Measurements from ENCODE around the gene PKIG. TPM values are rescaled to one million over a fixed set of nuclear protein-coding genes. Genes with fewer than 3 reads are reported as not detected.

The PKIG gene
- total RNA-seq, 1 experiment from 2014 or later: 41.9 TPM

DNA sequence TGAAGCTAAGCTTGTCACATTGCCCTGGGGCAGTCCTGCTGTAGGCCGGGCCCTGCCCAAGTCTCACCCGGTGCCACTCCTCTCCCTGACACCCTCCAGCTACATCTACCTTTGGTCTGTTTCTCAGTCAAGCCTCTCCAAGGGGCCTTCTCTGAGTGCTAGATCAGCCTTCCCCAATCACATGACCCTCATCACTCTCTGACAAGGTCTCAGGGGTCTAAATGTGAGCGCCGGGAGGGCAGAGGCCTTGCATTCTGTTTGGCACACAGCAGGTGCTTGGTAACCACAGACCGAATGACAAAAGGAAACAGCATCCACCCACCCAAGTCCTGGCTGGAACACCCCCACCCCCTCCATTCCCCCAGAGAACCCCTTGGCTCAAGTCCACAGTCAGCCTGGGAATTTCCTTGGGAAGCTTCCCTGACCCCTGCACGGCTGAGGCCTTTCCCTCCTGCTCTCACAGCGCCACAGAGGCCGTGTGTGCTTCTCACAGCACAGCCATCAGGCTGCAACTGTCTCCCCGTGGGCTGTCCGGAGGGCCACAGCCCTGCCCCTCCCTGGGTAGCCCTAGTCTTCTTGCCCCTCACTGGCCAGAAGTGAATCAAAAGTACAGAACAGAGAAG, 32.9 kb downstream of the PKIG start:
- Histone ChIP-seq H3K9me3 (ENCODE audit: insufficient read depth, low read depth) (no peaks in the 10 kb centered on the region), H3K4me2 (no peak overlapping the region), H3K4me1 (replicated peaks; ENCODE audit: insufficient read depth) (no peaks in the 10 kb centered on the region), H4K20me1 (ENCODE audit: insufficient read depth) (no peaks in the 10 kb centered on the region), H2AFZ (no peak overlapping the region), H3K4me3 (no peak overlapping the region), H3F3A (ENCODE audit: insufficient read depth, low read depth) (peaks cover 4% of the 10 kb centered on the region; the same call in 1 of the 2 replicates), H3K27ac (no peak overlapping the region), H3K79me2 (ENCODE audit: low read depth) (no peaks in the 10 kb centered on the region), H3K27me3 (ENCODE audit: insufficient read depth, low read depth) (no peaks in the 10 kb centered on the region), H3K36me3 (ENCODE audit: low read depth) (no peaks in the 10 kb centered on the region), H3K9me2 (ENCODE audit: insufficient read depth) (no peaks in the 10 kb centered on the region)
- TF ChIP-seq, protein P1, sequence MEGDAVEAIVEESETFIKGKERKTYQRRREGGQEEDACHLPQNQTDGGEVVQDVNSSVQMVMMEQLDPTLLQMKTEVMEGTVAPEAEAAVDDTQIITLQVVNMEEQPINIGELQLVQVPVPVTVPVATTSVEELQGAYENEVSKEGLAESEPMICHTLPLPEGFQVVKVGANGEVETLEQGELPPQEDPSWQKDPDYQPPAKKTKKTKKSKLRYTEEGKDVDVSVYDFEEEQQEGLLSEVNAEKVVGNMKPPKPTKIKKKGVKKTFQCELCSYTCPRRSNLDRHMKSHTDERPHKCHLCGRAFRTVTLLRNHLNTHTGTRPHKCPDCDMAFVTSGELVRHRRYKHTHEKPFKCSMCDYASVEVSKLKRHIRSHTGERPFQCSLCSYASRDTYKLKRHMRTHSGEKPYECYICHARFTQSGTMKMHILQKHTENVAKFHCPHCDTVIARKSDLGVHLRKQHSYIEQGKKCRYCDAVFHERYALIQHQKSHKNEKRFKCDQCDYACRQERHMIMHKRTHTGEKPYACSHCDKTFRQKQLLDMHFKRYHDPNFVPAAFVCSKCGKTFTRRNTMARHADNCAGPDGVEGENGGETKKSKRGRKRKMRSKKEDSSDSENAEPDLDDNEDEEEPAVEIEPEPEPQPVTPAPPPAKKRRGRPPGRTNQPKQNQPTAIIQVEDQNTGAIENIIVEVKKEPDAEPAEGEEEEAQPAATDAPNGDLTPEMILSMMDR (conservative IDR thresholded peaks at IDR 0.05): no peak
- no peak for TF ChIP-seq EZH2 (IDR thresholded peaks at IDR 0.05; ENCODE audit: low read depth)
- no TSS peak for BruUV-seq (replicated peaks)
- ChIA-PET POLR2A (ENCODE audit: unreplicated experiment) (no interaction called here), CTCF (interaction anchor here (0.6 kb wide), 1 partner anchor 264 kb away, joined by 4 read pairs; no protein-coding TSS in a partner anchor)
- no peak for DNase-seq
- intact Hi-C loops (cut with micrococcal nuclease; ENCODE audit: unreplicated experiment): loop anchor here (10.0 kb wide), 1 partner anchor 500 kb away; no protein-coding TSS in a partner anchor

DNA sequence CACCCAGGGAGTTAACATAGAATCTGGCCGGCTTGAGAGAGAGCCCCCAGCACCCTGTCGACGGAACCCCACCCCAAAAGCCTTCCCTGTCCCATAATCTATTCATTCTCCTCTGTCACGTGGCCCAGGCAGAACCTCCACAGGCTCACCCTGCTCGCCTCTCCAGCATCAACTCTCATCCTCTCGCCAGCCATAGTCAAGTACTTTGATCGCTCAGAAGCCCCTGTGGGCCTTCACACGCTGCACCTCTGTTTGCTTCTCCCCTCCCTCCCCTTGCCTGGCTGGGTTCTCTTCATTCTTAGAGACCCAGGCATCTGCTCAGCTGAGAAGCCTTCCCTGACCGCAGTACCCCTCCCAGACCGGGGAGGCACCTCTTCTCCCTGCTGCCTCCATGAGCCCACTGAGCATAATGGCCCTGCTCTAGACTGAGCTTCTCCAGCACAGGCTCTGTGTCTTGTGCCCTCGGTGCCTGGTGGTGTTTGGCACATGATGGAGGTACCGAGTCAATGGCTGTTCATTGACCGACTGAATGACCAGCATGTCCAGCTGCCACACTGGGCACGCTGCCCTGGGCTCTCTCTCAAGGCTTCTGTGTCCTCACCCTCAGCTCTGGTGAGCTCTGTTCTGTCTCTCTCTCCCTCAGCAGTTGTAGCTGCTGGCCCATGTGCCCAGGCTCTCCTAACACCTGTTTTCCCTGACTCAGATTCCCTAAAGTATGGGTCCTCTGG, 33.7 kb downstream of the PKIG start:
- no peaks in the 10 kb centered on the region for H3K79me2 ChIP-seq (ENCODE audit: low read depth)
- BruUV-seq (replicated peaks): no TSS peak
- DNase-seq: no peak
- TF ChIP-seq, protein P1 (conservative IDR thresholded peaks at IDR 0.05): no peak
- TF ChIP-seq EZH2 (IDR thresholded peaks at IDR 0.05; ENCODE audit: low read depth): no peak
- intact Hi-C loops (cut with micrococcal nuclease; ENCODE audit: unreplicated experiment): loop anchor here (10.0 kb wide), 1 partner anchor 501 kb away; no protein-coding TSS in a partner anchor
- H3K4me1 ChIP-seq (replicated peaks; ENCODE audit: insufficient read depth): no peaks in the 10 kb centered on the region
- H3K4me3 ChIP-seq: no peak overlapping the region
- no peak overlapping the region for H3K4me2 ChIP-seq
- H3K36me3 ChIP-seq (ENCODE audit: low read depth): no peaks in the 10 kb centered on the region
- H3K27ac ChIP-seq: no peak overlapping the region
- CTCF ChIA-PET: no interaction called here
- H3K9me2 ChIP-seq (ENCODE audit: insufficient read depth): no peaks in the 10 kb centered on the region
- no peaks in the 10 kb centered on the region for H3F3A ChIP-seq (ENCODE audit: insufficient read depth, low read depth)
- no peaks in the 10 kb centered on the region for H4K20me1 ChIP-seq (ENCODE audit: insufficient read depth)
- H2AFZ ChIP-seq: no peak overlapping the region
- H3K9me3 ChIP-seq (ENCODE audit: insufficient read depth, low read depth): no peaks in the 10 kb centered on the region
- POLR2A ChIA-PET (ENCODE audit: unreplicated experiment): no interaction called here
- H3K27me3 ChIP-seq (ENCODE audit: insufficient read depth, low read depth): no peaks in the 10 kb centered on the region

DNA sequence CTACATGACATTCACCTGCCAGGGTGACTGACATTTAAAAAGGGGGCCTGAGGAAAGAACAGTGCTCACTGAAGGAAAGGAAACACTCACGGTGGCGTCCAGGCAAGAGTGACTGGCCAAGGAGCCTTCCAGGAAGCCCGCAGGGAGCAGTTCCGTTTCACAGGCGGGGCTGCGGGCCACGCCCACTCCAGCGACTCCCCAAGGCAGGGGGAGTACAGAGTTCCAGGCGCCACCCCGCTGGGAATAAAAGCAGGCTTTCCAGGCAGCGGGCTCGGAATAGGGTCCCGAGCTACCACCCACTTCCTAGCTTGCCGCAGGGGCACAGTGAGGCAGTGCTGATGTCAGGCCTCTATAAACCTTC, 34.2 kb downstream of the PKIG start:
- Histone ChIP-seq H3K4me3 (no peak overlapping the region), H3K9me2 (ENCODE audit: insufficient read depth) (no peaks in the 10 kb centered on the region), H3F3A (ENCODE audit: insufficient read depth, low read depth) (no peaks in the 10 kb centered on the region), H3K4me2 (no peak overlapping the region), H3K9me3 (ENCODE audit: insufficient read depth, low read depth) (no peaks in the 10 kb centered on the region), H2AFZ (no peak overlapping the region), H3K36me3 (ENCODE audit: low read depth) (no peaks in the 10 kb centered on the region), H3K27me3 (ENCODE audit: insufficient read depth, low read depth) (no peaks in the 10 kb centered on the region), H3K27ac (no peak overlapping the region), H4K20me1 (ENCODE audit: insufficient read depth) (no peaks in the 10 kb centered on the region), H3K4me1 (replicated peaks; ENCODE audit: insufficient read depth) (no peaks in the 10 kb centered on the region), H3K79me2 (ENCODE audit: low read depth) (no peaks in the 10 kb centered on the region)
- TF ChIP-seq, protein P1 (conservative IDR thresholded peaks at IDR 0.05): no peak
- no peak for TF ChIP-seq EZH2 (IDR thresholded peaks at IDR 0.05; ENCODE audit: low read depth)
- DNase-seq: no peak
- intact Hi-C loops (cut with micrococcal nuclease; ENCODE audit: unreplicated experiment): loop anchor here (10.0 kb wide), 1 partner anchor 502 kb away; no protein-coding TSS in a partner anchor
- no TSS peak for BruUV-seq (replicated peaks)
- ChIA-PET POLR2A (ENCODE audit: unreplicated experiment) (no interaction called here), CTCF (no interaction called here)
